Measurements from ENCODE around the gene ANK2.

DNA sequence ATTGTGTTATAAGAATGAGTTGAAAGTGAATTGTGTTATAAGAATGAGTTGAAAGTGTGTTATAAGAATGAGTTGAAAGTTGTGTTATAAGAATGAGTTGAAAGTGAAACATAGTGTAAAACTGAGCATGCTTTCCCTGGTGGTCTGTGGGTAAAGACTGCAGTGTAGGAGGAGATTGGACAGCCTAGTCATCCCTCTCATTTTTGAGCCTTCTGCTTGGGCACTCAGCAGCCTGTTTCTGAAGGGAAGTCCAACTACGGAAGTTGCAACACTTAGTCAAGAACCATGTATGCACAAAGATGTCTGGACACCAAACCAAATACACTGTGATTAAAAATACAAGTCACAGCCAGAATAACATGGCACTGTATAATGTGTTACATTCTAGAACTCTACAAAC lies 72.6 kb downstream of the ANK2 start:
- TF ChIP-seq POLR2AphosphoS5 (IDR thresholded peaks at IDR 0.05) = no peak
- TF ChIP-seq CTCF (IDR thresholded peaks at IDR 0.05) = no peak
